MCF 10A (cell line): ENCODE data around the gene SRRD. TPM values are rescaled to one million over a fixed set of nuclear protein-coding genes. Genes with fewer than 3 reads are reported as not detected.

Experiments used
- BruUV-seq: library from RNA; stranded (reverse); fragments of 400-500 nt; replicated peaks from 2 replicates; lab custom pipeline; 2021; lab: Mats Ljungman, UMichigan
- CTCF ChIA-PET: fragments of 300-600 bp; sonication (Branson Sonifier 250); formaldehyde crosslinking; extraction: SDS; loops from one replicate; lab custom pipeline; 2021; ENCODE audit warnings: antibody characterized with exemption, inconsistent platforms; lab: Yijun Ruan, JAX
- POLR2A ChIA-PET: fragments of 300-600, 350-650 bp; sonication (Branson Sonifier 250); formaldehyde crosslinking; extraction: SDS; loops from one replicate; lab custom pipeline; 2020; ENCODE audit warnings: antibody characterized with exemption, inconsistent platforms; lab: Yijun Ruan, JAX
- DNase-seq: peaks from one replicate; pipeline ENCODE4 v3.0.0-alpha.2; 2018; ENCODE audit not compliant: unreplicated experiment
- H3K27ac Mint-ChIP-seq: one replicate; pipeline ENCODE4 v1.8.0; 2022; ENCODE audit warnings: mild to moderate bottlenecking, low read depth, mixed read lengths; ENCODE audit not compliant: unreplicated experiment
- H3K27me3 Mint-ChIP-seq: one replicate; pipeline ENCODE4 v1.8.0; 2022; ENCODE audit warnings: mixed read lengths; ENCODE audit not compliant: insufficient read depth, unreplicated experiment
- H3K36me3 Mint-ChIP-seq: one replicate; pipeline ENCODE4 v1.8.0; 2022; ENCODE audit warnings: mild to moderate bottlenecking, moderate library complexity, mixed read lengths; ENCODE audit not compliant: insufficient read depth, unreplicated experiment
- H3K4me1 Mint-ChIP-seq: one replicate; pipeline ENCODE4 v1.8.0; 2022; ENCODE audit warnings: mixed read lengths; ENCODE audit not compliant: insufficient read depth, unreplicated experiment
- H3K4me3 Mint-ChIP-seq: one replicate; pipeline ENCODE4 v1.8.0; 2022; ENCODE audit warnings: mild to moderate bottlenecking, moderate library complexity, mixed read lengths; ENCODE audit not compliant: unreplicated experiment
- H3K9me3 Mint-ChIP-seq: one replicate; pipeline ENCODE4 v1.8.0; 2022; ENCODE audit warnings: mixed read lengths; ENCODE audit not compliant: unreplicated experiment
- intact Hi-C: fragments of 100-400 bp; cut with micrococcal nuclease; formaldehyde crosslinking; loops from 2 replicates; pipeline ENCODE4 v1.14.1; 2022
- total RNA-seq: library from RNA; stranded (reverse); gene quantifications from 2 replicates; pipeline ENCODE4 v1.2.3, GENCODE V29; 2022
- TF ChIP-seq, protein P1 (sequence below): fragments of 200-600 bp; IDR thresholded peaks from one replicate; pipeline ENCODE4 v1.8.0; 2022; ENCODE audit warnings: antibody characterized with exemption, mild to moderate bottlenecking; ENCODE audit not compliant: unreplicated experiment

The SRRD gene
- total RNA-seq, 1 experiment from 2014 or later, result 27.9 TPM

DNA sequence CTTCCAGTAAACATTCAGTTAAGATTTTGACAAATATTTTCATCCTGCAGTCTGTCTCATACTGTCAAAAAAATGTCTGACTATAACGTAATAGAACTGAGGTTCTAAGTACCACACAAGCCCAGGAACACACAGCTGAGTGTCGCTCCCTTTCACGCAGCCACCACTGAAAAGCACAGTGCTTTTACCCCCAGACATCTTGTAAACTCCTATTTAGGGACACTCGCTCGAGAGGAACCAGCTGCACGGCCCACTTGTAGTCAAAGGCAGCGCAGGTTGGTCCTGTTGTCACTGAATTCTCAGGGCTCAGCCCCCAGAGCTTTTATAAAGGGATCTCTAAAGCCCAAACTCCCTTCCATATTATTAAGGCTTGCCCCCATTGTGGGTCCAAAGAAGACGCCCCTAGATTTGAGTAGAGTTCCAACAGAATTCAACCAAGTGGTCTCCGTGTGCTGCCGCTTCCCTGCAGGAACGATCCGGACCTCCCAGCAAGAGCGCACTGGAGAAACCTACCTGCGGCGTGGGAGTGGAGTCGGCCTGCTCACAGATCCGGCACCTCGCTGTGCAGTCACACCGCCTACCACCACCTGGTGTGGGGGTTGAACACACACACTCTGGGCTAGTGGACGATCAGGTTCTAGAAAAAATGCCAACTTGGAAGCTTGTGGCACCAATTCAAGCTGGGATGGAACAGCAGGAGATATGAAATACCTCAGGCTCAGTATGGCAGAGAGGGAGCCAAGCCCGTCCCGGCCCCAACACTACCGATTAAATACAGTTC is 31.3 kb upstream of the SRRD start:
- POLR2A ChIA-PET, result interaction anchor here (0.6 to 1.1 kb wide), 2 partner anchors 37 to 47 kb away, joined by 3 read pairs; no protein-coding TSS in a partner anchor
- Mint-ChIP-seq H3K36me3 (peaks cover 43% of the 10 kb centered on the region), H3K4me3 (no peak overlapping the region), H3K27me3 (no peaks in the 10 kb centered on the region), H3K27ac (no peak overlapping the region), H3K4me1 (no peaks in the 10 kb centered on the region), H3K9me3 (no peaks in the 10 kb centered on the region)
- TF ChIP-seq, protein P1, sequence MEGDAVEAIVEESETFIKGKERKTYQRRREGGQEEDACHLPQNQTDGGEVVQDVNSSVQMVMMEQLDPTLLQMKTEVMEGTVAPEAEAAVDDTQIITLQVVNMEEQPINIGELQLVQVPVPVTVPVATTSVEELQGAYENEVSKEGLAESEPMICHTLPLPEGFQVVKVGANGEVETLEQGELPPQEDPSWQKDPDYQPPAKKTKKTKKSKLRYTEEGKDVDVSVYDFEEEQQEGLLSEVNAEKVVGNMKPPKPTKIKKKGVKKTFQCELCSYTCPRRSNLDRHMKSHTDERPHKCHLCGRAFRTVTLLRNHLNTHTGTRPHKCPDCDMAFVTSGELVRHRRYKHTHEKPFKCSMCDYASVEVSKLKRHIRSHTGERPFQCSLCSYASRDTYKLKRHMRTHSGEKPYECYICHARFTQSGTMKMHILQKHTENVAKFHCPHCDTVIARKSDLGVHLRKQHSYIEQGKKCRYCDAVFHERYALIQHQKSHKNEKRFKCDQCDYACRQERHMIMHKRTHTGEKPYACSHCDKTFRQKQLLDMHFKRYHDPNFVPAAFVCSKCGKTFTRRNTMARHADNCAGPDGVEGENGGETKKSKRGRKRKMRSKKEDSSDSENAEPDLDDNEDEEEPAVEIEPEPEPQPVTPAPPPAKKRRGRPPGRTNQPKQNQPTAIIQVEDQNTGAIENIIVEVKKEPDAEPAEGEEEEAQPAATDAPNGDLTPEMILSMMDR, result no peak
- no peak for DNase-seq
- BruUV-seq, result TSS peak; percentile 41
- CTCF ChIA-PET, result interaction anchor here (0.6 to 2.4 kb wide), 4 partner anchors 9 to 68 kb away, joined by 3 to 19 read pairs (median 4); no protein-coding TSS in a partner anchor
- intact Hi-C loops, result no loop called here

DNA sequence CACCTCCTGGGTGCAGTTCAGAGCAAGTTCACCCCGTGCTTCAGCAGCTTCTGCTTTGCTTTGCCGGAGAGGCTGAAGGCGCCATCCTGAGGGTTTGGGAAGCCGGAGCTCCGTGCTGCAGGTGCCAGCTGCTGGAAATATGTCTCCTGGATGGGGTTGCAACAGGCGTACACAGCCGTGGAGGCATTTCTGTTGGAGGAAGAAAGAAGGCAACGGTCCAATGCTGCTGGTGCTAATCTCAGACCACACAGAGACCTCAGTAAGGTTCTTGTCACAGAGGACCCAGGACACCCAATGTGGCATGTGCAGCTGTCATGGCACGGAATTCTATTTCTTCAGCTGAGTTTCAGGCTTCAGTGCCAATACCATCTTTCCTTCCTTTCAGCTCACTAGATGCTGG is 30.5 kb upstream of the SRRD start:
- intact Hi-C loops, result no loop called here
- Mint-ChIP-seq H3K36me3 (peaks cover 47% of the 10 kb centered on the region), H3K27me3 (no peaks in the 10 kb centered on the region), H3K9me3 (no peaks in the 10 kb centered on the region), H3K4me1 (no peaks in the 10 kb centered on the region), H3K27ac (no peak overlapping the region), H3K4me3 (no peak overlapping the region)
- DNase-seq, result no peak
- TF ChIP-seq, protein P1, result no peak
- ChIA-PET POLR2A (interaction anchor here (1.1 kb wide), 1 partner anchor 48 kb away, joined by 3 read pairs; no protein-coding TSS in a partner anchor), CTCF (interaction anchor here (0.7 to 2.4 kb wide), 2 partner anchors 8 to 23 kb away, joined by 4 to 19 read pairs; no protein-coding TSS in a partner anchor)
- no TSS peak for BruUV-seq

DNA sequence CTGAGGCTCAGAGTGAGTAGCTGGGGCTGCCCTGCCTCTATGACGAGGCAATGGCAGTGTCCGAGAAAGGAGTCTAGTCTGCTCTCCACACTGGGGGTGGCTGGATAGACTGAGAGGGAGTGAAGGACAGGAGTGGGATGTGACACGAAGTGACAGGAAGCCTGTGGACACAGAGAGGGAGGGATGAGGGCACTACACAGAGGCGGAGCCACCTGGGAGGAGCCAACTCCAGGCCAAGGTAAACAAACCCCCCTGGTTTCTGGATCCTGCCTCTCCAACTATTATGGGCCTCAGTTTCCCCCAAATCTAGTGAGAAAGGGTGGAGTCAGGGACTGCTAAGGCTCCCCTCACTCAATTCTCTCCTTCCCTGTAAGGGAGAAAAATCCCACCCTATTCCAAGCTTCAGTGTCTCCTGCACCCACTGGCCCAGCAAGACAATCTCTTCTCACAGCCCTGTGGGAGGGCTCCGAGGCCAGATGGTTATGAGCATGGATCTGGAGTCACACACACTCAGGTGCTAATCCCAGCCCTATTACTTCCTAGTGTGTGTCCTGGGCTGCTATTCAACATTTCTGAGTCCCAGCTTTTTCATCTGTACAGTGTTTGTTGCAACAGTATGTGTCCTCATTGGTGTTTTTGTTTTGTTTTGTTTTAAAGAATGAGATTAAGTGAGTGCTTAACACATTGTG is 29.7 kb upstream of the SRRD start:
- Mint-ChIP-seq H3K9me3 (no peaks in the 10 kb centered on the region), H3K27ac (no peak overlapping the region), H3K4me1 (no peaks in the 10 kb centered on the region), H3K27me3 (no peaks in the 10 kb centered on the region), H3K4me3 (no peak overlapping the region), H3K36me3 (peaks cover 54% of the 10 kb centered on the region)
- TF ChIP-seq, protein P1, result no peak
- no TSS peak for BruUV-seq
- intact Hi-C loops, result no loop called here
- DNase-seq, result no peak
- CTCF ChIA-PET, result interaction anchor here (0.6 kb wide), 2 partner anchors 10 to 24 kb away, joined by 3 read pairs; no protein-coding TSS in a partner anchor
- POLR2A ChIA-PET, result interaction anchor here (1.1 kb wide), 1 partner anchor 49 kb away, joined by 3 read pairs; no protein-coding TSS in a partner anchor
